Ramos (cell line): ENCODE data around the gene EYA3.

ENCODE experiments used
- in situ Hi-C: fragments of 300-500 bp; cut with MboI; formaldehyde crosslinking; loops from one replicate; pipeline ENCODE4 v1.14.3; 2022; ENCODE audit warnings: low sequenced_read_pairs; ENCODE audit not compliant: unreplicated experiment

The EYA3 gene

GRCh38 chr1:28113242-28113572 is 24.8 kb upstream of the EYA3 start:
- in situ Hi-C loops = no loop called here

DNA sequence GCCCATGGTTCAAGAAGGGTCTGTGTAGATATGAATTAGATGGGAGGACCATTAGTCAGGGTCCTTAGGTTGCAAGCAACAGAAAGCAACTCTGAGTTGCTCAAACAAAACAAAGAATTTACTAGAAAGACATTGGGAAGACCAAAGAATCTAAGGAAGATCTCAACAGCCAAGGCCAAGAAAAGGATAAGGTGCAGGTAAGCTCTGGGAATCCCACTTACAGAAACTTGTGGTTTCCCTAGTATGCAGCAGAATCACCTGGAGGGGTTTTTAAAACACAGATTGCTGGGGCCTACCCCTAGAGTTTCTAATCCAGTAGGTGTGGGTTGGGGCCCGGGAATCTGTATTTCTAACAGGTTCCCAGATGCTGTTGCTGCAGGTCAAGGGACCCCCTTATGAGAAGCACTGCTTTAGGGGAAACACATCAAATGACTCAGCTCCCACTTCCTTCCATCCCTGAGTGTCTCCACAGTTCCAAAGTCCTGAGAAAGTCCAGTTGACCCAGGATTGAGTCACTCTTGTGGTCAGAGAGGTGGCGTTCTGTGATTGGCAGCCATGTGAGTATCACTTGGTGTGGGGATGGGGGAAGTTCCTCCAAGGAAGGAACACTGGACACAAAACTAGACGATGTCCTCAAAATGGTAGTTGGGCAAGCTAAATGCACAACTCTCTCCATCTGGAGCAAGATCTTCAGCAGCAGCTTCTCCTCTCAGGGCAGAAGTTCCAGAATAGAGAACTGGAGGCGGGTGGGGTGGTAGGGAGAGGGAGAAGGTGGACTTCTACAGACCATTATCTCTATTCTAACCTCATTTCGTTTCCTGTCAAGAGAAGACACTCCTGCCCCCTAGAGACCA is 24.2 kb upstream of the EYA3 start:
- in situ Hi-C loops = no loop called here

DNA sequence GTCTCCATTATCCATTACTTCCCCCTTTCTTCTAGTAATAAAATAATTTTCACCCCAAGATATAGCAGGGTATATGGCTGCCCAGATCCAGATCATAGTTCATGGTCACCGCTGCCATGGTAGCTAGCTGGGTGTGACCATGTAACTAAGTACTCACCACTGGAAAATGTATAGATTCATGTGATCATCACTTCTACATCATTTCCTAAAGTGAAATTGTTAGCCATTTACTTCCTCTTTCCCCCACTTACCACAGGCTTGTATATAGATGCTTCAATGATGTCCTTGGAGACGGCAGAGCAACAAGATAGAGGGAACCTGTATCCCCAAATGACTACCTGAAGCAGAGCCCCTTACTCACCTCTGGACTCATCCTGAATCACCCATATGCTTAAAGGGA is 22.7 kb upstream of the EYA3 start:
- in situ Hi-C loops = no loop called here

DNA sequence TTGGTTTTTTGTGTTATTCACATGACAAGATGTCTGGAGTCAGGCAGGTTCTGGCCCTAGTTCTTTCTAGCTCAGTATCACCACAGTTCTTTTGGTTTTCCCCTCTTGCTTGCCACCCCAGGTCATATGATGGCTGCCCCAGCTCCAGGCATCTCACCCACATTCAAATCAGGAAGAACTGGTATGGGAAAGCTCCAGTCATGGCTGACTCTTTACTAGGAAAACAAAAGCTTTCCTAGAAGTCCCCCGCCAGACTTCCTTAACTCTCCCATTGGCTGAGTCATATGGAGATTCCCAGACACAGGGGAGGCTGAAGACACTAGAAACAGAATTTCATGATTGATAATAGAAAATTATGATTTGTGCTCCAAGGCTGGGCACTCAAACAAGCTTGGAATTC is 22.1 kb upstream of the EYA3 start:
- in situ Hi-C loops = no loop called here

DNA sequence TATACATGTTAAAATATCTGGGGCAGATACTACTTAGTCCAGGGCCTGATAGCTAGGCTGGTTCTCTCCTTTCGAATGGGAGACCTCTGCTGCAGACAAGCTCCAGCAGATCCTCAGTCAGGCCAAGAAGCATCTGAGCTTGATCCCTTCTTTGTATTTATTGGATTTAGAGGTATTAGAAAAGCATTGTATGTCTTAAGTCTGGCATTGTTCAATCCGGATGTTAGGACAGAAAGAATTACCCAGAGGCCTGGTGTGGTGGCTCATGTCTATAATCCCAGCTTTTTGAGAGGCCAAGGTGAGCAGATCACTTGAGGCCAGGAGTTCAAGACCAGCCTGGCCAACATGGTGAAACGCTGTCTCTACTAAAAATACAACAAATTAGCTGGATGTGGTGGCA is 21.2 kb upstream of the EYA3 start:
- in situ Hi-C loops = no loop called here

- in situ Hi-C loops = no loop called here
Measured at GRCh38 chr1:28108001-28108400, 19.6 kb upstream of the EYA3 start.

GRCh38 chr1:28104866-28105467 is 16.6 kb upstream of the EYA3 start:
- in situ Hi-C loops = no loop called here

DNA sequence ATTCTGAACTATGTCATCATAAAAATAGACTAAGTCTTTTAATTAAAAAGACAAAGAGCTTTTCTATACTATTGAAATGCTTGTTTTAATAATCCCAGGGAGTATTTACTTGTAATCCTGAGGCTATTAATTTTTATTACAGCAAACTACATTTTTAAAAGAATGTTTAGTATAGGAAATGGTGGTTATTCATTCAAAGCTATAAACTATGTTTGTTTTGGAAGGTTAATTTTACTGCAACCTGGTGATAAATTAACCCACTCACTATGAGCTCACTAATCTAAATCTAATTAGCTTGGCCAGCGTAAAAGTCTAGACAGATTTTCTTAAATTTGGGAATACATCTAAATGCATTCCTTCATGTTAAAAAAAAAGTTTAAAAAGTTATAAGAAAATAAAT is 13.8 kb upstream of the EYA3 start:
- in situ Hi-C loops = no loop called here

DNA sequence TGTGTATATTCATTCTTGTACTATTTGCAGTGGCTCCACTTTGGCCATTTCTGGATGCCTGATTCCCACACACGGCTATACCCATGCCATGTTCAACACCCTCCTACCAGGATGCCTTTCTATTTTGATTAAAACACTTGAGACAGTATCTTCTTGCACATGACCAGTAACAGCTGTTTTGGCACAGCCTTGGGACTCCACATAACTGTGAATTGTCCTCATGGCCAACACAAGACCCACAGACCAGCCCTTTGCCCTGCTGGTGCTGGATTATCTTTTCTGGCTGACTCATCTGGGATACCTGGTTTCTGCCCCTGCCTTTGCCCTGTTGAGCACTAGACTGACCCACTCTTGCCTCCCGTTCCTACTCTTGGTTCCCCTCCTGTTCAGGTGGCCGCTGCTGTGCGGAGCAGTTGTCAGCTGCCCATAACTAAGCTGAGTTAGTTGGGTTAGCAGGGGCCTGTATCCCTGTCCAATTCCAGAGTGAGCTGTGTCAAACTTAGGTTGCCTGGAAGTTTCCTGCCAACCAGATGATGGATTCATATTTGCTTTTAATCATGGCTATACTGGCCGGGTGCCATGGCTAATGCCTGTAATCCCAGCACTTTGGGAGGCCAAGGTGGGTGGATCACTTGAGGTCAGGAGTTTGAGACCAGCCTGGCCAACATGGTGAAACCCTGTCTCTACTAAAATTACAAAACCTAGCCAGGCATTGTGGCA is 10.8 kb upstream of the EYA3 start:
- in situ Hi-C loops = no loop called here

DNA sequence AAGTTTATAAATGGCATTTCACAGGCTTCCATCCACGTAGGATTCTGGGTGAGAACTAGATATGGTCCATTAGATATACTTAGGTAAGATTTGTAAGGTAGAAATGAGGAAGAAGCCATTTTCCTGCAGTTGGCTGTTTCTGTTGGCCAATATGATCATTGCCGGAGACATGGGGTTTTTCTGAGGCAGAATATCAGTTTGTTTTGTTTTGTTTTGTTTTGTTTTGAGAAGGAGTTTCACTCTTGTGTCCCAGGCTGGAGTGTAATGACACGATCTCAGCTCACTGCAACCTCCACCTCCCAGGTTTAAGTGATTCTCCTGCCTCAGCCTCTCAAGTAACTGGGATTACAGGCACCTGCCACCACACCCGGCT is 8.7 kb upstream of the EYA3 start:
- in situ Hi-C loops = no loop called here

DNA sequence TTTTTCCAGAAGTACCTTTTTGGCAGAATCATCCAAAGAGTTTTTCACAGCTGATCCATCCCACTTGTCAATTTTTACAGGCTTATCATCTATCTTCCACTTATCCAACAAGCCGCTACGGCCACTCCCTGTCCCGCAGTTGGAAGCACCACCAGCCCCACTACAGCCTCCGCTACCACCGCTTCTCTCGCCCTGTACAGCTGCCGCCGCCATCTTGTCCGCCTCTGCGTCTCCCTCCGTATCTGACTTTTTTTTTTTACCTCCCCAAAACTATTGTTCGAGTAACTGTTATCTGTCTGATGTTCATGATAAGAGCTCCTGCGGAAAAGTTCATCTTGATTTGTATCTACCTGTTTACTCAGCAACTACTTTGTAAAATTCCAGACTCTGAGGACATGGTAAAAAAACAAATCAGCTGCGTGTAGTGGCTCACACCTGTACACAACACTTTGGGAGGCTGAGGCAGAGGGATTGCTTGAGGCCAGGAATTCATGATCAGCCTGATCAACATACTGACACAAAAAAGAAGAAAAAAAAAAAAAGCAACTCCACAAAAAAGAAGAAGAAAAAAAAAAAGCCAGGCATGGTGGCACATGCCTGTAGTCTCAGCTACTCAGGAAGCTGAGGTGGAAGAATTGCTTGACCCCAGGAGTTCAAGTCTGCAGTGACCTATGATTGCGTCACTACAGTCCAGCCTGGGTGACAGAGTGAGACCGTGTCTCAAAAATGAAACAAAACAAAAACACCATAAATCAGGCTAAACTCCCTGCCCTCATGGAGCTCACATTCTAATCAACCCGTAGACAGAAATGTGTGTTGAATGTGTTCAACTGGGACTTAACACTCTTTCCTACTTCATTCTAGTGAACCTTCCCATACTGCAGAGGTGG is 8.0 kb upstream of the EYA3 start:
- in situ Hi-C loops = no loop called here

DNA sequence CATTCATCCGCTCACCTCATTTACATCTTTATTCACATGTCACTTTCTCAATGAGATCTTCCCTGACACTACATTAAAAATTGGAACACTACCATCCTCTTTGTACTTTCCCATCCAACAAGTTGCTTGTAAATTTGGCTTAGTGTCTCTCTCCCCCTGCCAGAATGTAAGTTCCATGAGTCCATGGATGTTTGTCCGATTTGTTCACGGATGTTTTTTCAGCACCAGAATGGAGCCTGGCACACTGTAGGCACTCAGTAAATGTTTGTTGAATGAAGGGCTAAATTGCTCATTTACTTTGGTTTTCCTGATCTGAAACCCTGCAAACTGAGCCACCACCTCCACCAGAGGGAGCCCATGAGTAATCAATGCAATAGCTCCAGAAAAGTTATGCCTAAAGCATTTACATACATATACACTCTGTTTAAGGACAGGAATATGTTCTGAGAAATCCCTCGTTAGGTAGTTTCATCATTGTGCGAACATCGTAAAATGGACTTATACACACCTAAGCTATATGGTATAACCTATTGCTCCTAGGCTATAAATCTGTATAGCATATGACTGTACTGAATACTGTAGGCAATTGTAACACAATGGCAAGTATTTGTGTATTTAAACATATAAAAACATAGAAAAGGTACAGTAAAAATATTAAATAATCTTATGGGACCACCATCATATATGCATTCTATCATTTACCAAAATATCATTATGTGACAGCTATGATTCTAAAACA is 2.8 kb upstream of the EYA3 start:
- in situ Hi-C loops = loop anchor here (5.0 kb wide), 1 partner anchor 86 kb away; the partner anchor contains the start of gene PTAFR

GRCh38 chr1:28087614-28088167 is 719 bp downstream of the EYA3 start:
- in situ Hi-C loops = no loop called here

- in situ Hi-C loops = no loop called here
Measured at GRCh38 chr1:28086651-28087050, 1.8 kb downstream of the EYA3 start.

GRCh38 chr1:28085129-28085528 is 3.3 kb downstream of the EYA3 start:
- in situ Hi-C loops = no loop called here

DNA sequence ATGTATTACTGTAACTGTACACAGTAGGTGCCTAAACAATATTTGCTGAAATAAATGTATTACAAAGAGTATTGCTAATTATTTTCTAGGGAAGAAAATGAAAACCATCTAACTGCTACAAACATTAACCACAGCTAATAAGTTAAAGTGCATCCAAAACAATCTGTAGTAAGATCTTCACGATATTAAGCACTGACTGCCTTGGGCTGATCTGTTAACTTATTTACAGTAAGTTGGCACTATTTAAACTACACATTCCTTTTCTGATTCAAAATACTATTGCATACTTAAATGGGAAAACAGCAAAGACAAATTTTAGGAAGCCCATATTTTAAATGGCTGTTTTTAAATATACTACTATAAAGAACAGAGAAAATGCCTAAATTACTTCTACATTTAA is 4.5 kb downstream of the EYA3 start:
- in situ Hi-C loops = no loop called here

GRCh38 chr1:28078680-28079626 is 9.5 kb downstream of the EYA3 start:
- in situ Hi-C loops = no loop called here

GRCh38 chr1:28078262-28078661 is 10.1 kb downstream of the EYA3 start:
- in situ Hi-C loops = no loop called here
